Coronary artery (tissue), 2 donors: ENCODE results near the gene CDH4.

ENCODE experiments used
- DNase-seq: peaks from one replicate; pipeline ENCODE4 v3.0.0-alpha.2; 2017; ENCODE audit warnings: low spot score
- H3K27ac ChIP-seq, 2 donors: fragments of 200-600 bp; sonication (generic); one replicate each; pipeline ENCODE4 v1.5.1; 2016 to 2019
- H3K4me3 ChIP-seq: fragments of 200-600 bp; sonication (generic); 2 replicates; pipeline ENCODE4 v1.5.1; 2016; ENCODE audit warnings: mild to moderate bottlenecking, moderate library complexity
- TF ChIP-seq, protein P1 (sequence below): fragments of 200-600 bp; sonication (generic); IDR thresholded peaks from one replicate; pipeline ENCODE4 v1.5.1; 2019; ENCODE audit warnings: antibody characterized with exemption

Gene CDH4

DNA sequence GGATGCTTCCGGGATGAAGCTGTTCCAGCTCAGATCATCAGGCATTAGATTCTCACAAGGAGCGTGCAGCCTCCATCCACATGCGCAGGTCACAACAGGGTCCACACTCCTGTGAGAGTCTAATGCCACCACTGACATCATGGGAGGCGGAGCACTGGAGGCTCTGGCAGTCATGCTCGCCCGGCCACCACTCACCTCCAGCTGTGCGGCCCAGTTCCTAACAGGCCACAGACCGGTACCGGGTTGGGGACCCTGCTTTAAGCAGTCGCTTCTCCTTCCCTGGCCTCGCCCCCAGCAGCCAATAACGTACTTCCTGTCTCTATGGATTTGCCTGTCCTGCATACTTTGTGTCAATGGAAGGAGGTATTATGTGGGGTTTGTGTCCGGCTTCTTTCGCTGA lies 576.8 kb downstream of the CDH4 start:
- no peak for DNase-seq
- no peak overlapping the region for H3K4me3 ChIP-seq
- TF ChIP-seq, protein P1, sequence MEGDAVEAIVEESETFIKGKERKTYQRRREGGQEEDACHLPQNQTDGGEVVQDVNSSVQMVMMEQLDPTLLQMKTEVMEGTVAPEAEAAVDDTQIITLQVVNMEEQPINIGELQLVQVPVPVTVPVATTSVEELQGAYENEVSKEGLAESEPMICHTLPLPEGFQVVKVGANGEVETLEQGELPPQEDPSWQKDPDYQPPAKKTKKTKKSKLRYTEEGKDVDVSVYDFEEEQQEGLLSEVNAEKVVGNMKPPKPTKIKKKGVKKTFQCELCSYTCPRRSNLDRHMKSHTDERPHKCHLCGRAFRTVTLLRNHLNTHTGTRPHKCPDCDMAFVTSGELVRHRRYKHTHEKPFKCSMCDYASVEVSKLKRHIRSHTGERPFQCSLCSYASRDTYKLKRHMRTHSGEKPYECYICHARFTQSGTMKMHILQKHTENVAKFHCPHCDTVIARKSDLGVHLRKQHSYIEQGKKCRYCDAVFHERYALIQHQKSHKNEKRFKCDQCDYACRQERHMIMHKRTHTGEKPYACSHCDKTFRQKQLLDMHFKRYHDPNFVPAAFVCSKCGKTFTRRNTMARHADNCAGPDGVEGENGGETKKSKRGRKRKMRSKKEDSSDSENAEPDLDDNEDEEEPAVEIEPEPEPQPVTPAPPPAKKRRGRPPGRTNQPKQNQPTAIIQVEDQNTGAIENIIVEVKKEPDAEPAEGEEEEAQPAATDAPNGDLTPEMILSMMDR: no peak
- no peak overlapping the region for H3K27ac ChIP-seq

DNA sequence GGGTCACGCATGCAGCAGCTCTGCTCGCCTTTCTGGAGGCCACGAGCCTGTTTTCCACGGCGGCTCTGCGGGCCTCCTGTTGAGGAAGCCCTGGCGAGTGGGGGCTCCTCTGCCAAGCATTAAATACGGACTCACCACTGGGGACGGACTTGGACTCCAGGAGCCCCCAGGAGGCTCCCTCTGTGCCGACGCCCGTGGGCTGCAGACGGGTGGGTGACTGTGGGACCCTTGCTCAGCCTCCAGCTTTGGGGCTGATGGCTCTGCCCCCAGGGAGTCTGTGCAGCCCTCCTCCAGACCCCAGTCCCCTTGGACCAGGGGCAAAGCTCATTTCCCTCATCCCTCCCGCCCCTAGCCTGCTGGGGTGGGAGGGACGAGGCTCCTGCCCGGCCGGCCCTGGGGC lies 577.5 kb downstream of the CDH4 start:
- TF ChIP-seq, protein P1: no peak
- DNase-seq: no peak
- Histone ChIP-seq H3K27ac (no peak overlapping the region), H3K4me3 (no peak overlapping the region)

DNA sequence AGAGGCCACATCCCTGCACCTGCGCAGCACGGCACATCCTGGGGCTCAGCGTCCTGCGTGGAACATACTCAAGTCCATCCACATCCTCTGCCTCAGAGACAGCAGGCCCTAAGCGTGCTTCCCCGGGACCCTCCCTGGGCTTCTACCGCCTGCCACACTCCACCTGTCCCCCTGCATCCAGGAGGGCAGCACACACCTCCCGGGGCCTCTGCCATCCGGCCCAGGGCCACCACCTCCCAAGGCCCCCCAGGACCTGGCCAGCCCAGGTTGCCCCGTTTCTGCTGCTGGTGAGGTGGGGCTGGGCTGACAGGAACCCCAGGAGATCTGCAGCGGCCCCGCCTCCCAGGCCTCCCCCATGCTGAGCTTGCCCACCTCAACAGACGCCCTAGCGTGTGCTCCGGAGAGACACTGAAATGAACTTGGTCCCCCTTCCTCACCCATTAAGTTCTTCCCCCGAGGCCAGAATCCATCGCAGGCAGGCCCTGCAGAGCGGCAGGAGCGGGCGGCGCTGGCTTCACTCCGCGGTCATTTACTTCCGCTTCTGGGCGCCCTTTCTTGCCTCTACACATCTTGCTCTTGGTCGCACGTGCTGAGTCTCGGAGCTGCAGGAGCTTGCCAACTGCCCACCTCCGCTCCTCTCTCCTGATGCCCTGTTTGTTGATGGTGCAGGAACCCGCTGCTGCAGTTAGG lies 578.3 kb downstream of the CDH4 start:
- Histone ChIP-seq H3K4me3 (no peak overlapping the region), H3K27ac (no peak overlapping the region)
- DNase-seq: no peak
- TF ChIP-seq, protein P1: no peak

DNA sequence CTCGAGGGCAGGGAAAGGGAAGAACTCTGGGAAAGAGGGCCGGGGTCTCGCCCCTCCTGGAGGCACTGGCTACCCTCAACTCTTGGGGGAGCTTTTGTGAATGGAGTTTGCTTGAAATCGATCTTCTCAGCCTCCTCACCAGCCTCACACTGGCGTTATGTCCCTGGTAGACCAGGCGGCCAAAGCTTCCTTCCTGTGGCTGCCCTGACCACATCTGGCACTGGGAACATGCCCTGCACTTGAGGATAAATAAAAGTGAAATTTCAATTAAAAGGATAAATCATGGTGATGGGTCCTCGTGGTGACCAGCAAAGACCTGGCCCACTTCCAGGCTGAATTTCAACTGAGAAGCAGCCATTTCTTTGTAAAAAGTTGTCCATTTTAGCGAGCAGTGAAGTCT lies 578.9 kb downstream of the CDH4 start:
- TF ChIP-seq, protein P1: no peak

DNA sequence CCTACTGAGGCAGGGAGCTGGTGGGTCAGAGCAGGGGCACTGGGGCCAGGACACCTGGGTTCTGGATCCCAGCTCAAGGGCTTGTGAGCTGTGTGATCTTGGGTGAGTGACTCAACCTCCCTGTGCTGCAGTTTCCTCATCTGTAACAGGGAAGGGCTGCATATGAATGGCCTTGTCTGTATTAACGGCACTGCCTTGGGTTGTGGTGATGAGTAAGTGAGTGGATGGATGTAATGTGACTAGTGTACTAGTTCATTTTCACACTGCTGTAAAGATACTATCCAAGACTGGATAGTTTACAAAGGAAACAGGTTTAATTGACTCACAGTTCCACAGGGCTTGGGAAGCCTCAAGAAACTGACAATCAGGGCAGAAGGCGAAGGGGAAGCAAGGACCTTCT lies 580.1 kb downstream of the CDH4 start:
- DNase-seq: no peak
- no peak overlapping the region for H3K4me3 ChIP-seq
- TF ChIP-seq, protein P1: no peak
- no peak overlapping the region for H3K27ac ChIP-seq

More for the DNA sequence above, 578.9 kb downstream of the CDH4 start:
- no peak overlapping the region for H3K4me3 ChIP-seq
- no peak for DNase-seq
- no peak overlapping the region for H3K27ac ChIP-seq

DNA sequence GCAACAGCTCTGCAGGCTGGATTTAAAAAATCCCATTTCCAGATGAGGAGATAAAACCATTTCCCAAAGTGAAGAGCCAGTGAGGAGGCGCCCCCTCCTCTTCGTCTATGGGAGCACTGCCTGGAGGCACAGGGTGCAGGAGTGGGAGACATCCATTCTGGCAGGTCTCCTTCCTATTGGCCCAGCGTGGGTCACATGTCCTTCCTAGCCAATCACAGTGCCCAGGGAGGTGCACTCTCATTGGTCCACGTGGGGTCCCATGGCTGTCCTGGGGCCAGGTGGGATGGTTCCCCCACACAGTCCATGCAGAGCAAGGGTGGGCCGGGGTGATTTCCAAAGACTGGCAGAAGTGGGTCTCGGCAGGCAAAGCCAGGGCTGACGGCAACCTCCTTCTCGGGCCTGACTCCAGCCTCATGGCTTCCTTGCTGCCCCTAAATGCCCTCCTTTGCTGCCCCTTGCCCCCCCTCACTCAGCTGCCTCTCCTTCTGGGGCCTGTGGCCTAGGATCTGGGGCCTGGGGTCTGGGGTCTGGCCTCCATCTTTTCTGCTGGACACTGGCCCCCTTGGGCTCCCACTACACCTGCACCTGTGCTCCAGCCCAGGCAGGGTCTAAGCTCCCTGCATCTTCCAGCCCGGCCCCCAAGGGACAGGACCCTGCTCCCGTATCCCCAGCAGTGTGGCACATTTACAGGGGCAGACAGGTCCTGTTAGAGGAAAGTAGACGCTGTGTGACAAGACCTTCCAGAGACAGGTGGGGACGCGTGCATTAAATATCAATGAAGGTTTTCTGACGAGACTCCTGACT lies 581.9 kb downstream of the CDH4 start:
- Histone ChIP-seq H3K27ac (no peak overlapping the region), H3K4me3 (no peak overlapping the region)
- TF ChIP-seq, protein P1: no peak
- no peak for DNase-seq

DNA sequence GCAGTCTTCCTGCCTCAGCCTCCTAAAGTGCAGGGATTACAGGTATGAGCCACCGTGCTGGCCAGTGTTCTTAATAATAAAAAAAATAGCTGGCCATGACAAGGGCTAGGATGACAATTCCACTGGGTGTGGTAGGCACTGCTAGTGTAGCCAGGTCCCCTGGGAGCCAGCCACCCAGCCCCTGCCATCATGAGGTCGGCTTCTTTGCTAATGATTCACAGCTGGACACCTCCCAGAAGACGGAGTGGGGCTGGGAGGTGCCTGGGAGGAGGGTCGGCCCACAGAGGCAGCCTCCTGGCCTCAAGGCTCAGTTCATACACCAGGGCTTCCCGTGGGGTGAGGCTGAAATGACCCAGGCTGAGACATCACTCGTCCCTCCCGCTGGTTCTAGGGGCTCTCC lies 583.2 kb downstream of the CDH4 start:
- Histone ChIP-seq H3K27ac (no peak overlapping the region), H3K4me3 (no peak overlapping the region)
- DNase-seq: no peak
- TF ChIP-seq, protein P1: no peak
